Hepatocyte (in vitro differentiated cells): ENCODE data around the gene PCAT6. TPM values are rescaled to one million over a fixed set of nuclear protein-coding genes. Genes with fewer than 3 reads are reported as not detected.

ENCODE experiments used
- DNase-seq: peaks from one replicate; pipeline ENCODE4 v3.0.0-alpha.2; 2016; ENCODE audit warnings: low spot score
- H2AFZ ChIP-seq: fragments of 200-600 bp; sonication (generic); 2 replicates; pipeline ENCODE4 v1.6.0; 2016; ENCODE audit warnings: antibody characterized with exemption, mild to moderate bottlenecking
- H3K27ac ChIP-seq: fragments of 200-600 bp; sonication (generic); 2 replicates; pipeline ENCODE4 v1.5.1; 2016; ENCODE audit warnings: mild to moderate bottlenecking
- H3K27me3 ChIP-seq: fragments of 200-600 bp; sonication (generic); 2 replicates; pipeline ENCODE4 v1.6.1; 2016
- H3K36me3 ChIP-seq: fragments of 200-600 bp; sonication (generic); replicated peaks from 2 replicates; pipeline ENCODE4 v1.5.1; 2016; ENCODE audit warnings: low read depth; ENCODE audit not compliant: insufficient read depth
- H3K4me1 ChIP-seq: fragments of 200-600 bp; sonication (generic); 2 replicates; pipeline ENCODE4 v1.5.1; 2016; ENCODE audit warnings: mild to moderate bottlenecking, moderate library complexity; ENCODE audit not compliant: insufficient read depth
- H3K4me2 ChIP-seq: fragments of 200-600 bp; sonication (generic); 2 replicates; pipeline ENCODE4 v1.6.0; 2016
- H3K4me3 ChIP-seq: fragments of 200-600 bp; sonication (generic); 2 replicates; pipeline ENCODE4 v1.5.1; 2016; ENCODE audit warnings: mild to moderate bottlenecking
- H3K79me2 ChIP-seq: fragments of 200-600 bp; sonication (generic); 2 replicates; pipeline ENCODE4 v1.6.0; 2017; ENCODE audit warnings: mild to moderate bottlenecking
- H3K9me2 ChIP-seq: fragments of 200-600 bp; sonication (generic); replicated peaks from 2 replicates; pipeline ENCODE4 v1.6.0; 2017; ENCODE audit warnings: mild to moderate bottlenecking; ENCODE audit not compliant: insufficient read depth
- H3K9me3 ChIP-seq: fragments of 200-600 bp; sonication (generic); 2 replicates; pipeline ENCODE4 v1.5.1; 2016; ENCODE audit warnings: low read depth, mild to moderate bottlenecking
- H4K20me1 ChIP-seq: fragments of 200-600 bp; sonication (generic); 2 replicates; pipeline ENCODE4 v1.6.0; 2016; ENCODE audit warnings: mild to moderate bottlenecking; ENCODE audit not compliant: insufficient read depth, poor library complexity, severe bottlenecking
- EZH2 ChIP-seq: fragments of 200-600 bp; sonication (generic); IDR thresholded peaks from 2 replicates; pipeline ENCODE4 v1.6.1; 2016; ENCODE audit warnings: antibody characterized with exemption, mild to moderate bottlenecking, borderline replicate concordance
- EZH2phosphoT487 ChIP-seq: fragments of 200-600 bp; sonication (generic); IDR thresholded peaks from one replicate; pipeline ENCODE4 v1.6.1; 2018; ENCODE audit warnings: antibody characterized with exemption, mild to moderate bottlenecking, low read depth, moderate library complexity; ENCODE audit not compliant: unreplicated experiment, severe bottlenecking
- WGBS: methylation state at CpG from one replicate; pipeline ENCODE4 v1.1.6; 2016; ENCODE audit warnings: low lambda C conversion rate; ENCODE audit errors: missing lambda C conversion rate; 5-methylcytosine and 5-hydroxymethylcytosine counted together
- polyA plus RNA-seq: library from polyadenylated mRNA; unstranded; fragments of >200 nt; fragmentation: Nextera tagmentation; extraction: Ambion mirVana; gene quantifications from 2 replicates; pipeline ENCODE4 v1.2.1, GENCODE V29; 2016
- total RNA-seq: library from RNA; depleted of rRNA; stranded (reverse); fragments of >200 nt; gene quantifications from 2 replicates; pipeline ENCODE4 v1.2.3, GENCODE V29; 2014
- TF ChIP-seq, protein P1 (sequence below): fragments of 200-600 bp; sonication (generic); IDR thresholded peaks from 2 replicates; pipeline ENCODE4 v1.5.1; 2016; ENCODE audit warnings: antibody characterized with exemption, mild to moderate bottlenecking; ENCODE audit not compliant: poor library complexity

PCAT6 gene
- total and polyA plus RNA-seq, 2 experiments from 2014 or later = 0.60 to 11.1 TPM

DNA sequence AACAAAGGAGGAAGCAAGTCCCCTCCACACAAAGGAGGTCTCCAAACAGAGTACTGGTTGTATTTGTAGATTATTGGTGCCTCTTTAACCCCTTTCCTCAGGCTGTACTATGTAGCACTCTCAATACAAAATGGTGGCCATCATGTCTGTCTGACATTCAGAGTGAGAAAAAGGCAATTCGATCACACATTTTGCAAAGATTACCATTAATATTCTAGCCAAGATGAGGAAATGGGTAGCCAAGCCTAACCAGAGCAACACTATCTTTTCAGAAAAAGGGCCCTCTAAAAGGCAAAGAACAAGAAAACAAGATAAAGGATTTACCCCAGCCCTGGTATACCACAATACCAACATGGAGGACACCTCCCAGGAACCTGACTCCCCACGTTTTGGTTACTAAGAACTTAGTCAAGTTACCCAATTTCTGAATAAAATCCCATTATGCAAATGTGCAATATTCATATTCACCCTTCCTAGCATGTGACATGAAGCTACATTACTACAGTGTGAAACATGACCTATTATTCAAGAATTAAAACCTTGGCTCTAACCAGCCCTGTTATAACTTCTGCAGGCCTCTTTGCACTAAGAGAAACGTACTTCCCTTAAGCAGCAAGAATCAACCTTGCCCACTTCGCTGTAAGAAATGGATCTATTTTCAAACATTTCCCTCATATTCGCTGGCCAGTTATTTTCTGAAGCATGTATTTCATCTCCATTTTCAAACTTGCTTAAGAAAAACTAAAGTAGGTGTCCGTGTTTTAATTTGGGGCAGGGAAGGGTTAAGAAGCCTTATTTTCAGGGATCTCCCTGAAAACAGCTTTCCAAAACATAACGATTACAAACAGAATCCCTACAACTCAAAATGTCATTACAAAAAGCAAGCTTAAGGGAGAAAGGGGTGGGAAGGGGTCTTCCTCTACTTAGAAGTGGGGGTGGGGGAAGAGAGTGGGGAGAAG, 4.6 kb upstream of the PCAT6 start:
- WGBS = 11% methylated on average over 7 of the region's 7 CpGs
- H4K20me1 ChIP-seq = peaks cover 58% of the 10 kb centered on the region
- H3K4me1 ChIP-seq = peaks cover 35% of the 10 kb centered on the region
- peak overlapping the region; percentile 97 for H3K27ac ChIP-seq
- H3K4me2 ChIP-seq = peak overlapping the region; percentile 86
- H3K27me3 ChIP-seq = no peaks in the 10 kb centered on the region
- H3K4me3 ChIP-seq = peak overlapping the region; percentile 87
- no peak overlapping the region for H2AFZ ChIP-seq
- H3K79me2 ChIP-seq = peaks cover 70% of the 10 kb centered on the region
- DNase-seq = no peak
- TF ChIP-seq EZH2phosphoT487 = no peak
- TF ChIP-seq, protein P1, sequence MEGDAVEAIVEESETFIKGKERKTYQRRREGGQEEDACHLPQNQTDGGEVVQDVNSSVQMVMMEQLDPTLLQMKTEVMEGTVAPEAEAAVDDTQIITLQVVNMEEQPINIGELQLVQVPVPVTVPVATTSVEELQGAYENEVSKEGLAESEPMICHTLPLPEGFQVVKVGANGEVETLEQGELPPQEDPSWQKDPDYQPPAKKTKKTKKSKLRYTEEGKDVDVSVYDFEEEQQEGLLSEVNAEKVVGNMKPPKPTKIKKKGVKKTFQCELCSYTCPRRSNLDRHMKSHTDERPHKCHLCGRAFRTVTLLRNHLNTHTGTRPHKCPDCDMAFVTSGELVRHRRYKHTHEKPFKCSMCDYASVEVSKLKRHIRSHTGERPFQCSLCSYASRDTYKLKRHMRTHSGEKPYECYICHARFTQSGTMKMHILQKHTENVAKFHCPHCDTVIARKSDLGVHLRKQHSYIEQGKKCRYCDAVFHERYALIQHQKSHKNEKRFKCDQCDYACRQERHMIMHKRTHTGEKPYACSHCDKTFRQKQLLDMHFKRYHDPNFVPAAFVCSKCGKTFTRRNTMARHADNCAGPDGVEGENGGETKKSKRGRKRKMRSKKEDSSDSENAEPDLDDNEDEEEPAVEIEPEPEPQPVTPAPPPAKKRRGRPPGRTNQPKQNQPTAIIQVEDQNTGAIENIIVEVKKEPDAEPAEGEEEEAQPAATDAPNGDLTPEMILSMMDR = no peak
- TF ChIP-seq EZH2 = no peak
- no peaks in the 10 kb centered on the region for H3K9me2 ChIP-seq
- H3K36me3 ChIP-seq = no peaks in the 10 kb centered on the region
- H3K9me3 ChIP-seq = no peaks in the 10 kb centered on the region

DNA sequence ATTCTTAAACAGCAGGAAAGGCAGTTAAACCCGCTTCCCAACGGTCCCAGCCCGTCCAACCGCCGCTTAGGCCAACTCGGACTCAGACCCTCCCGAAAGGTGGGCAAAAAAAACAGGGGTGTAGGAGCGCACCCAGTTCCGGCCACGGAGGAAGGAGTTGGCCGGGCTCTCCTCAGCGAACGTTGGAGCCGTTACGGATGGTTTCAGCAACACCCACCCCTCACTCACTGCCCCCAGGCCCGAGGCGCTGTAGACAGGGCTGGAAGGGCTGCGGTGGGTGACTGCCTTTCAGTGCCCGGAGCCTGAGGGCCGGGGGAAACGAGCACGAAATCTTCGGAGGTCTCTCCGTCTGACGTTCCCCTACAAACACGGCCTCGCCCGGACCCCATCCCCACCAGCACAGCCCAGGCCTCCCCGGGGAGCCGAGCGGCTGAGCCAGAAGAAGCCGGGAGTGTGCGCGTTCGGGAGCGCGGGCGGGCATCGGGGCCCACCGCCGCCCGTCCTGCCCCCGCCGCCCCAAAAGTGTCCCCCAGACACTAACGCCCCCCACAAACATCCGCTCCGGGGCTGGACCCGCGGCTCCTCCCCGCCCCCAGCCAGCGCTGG, 3.8 kb upstream of the PCAT6 start:
- H3K9me3 ChIP-seq = no peaks in the 10 kb centered on the region
- H3K79me2 ChIP-seq = peaks cover 62% of the 10 kb centered on the region
- H3K4me2 ChIP-seq = peak overlapping the region; percentile 86
- no peaks in the 10 kb centered on the region for H3K9me2 ChIP-seq
- H4K20me1 ChIP-seq = peaks cover 51% of the 10 kb centered on the region
- peaks cover 42% of the 10 kb centered on the region for H3K4me1 ChIP-seq
- 2% methylated on average over 36 of the region's 51 CpGs for WGBS
- peak overlapping the region; percentile 87 for H3K4me3 ChIP-seq
- H3K36me3 ChIP-seq = no peaks in the 10 kb centered on the region
- TF ChIP-seq EZH2phosphoT487 = no peak
- no peak for TF ChIP-seq EZH2
- TF ChIP-seq, protein P1 = no peak
- H3K27me3 ChIP-seq = no peaks in the 10 kb centered on the region
- DNase-seq = peak; percentile 38
- H3K27ac ChIP-seq = peak overlapping the region; percentile 97
- peak overlapping the region; percentile 26 for H2AFZ ChIP-seq

DNA sequence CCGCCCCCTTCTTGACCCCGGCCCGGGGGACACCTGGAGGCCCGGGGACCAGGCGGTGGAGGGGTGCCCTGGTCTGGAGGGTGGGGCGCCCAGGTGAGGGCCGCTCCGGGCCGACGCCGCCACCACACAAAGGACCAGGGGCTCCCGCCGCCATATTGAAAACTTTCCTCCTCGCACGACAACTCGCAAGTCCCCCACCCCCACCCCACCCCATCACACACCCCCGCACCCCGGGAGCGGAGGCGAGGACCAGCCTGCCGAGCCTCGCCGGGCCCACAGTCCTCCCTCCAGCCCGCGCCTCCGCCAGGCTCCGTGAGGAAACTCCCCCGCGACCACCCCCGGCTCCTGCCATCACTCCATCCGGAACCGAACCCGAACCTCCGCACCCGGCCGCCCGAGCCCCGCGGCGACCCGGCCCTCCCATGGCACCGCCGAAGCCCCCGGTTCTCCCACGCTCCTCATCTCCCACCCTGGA, 3.3 kb upstream of the PCAT6 start:
- Histone ChIP-seq H4K20me1 (peaks cover 45% of the 10 kb centered on the region), H3K79me2 (peaks cover 57% of the 10 kb centered on the region), H3K4me2 (peak overlapping the region; percentile 86), H3K36me3 (no peaks in the 10 kb centered on the region), H3K27me3 (no peaks in the 10 kb centered on the region), H3K9me2 (no peaks in the 10 kb centered on the region), H3K4me3 (peak overlapping the region; percentile 87), H2AFZ (peak overlapping the region; percentile 58), H3K27ac (peak overlapping the region; percentile 97), H3K9me3 (no peaks in the 10 kb centered on the region), H3K4me1 (peaks cover 48% of the 10 kb centered on the region)
- peak; percentile 83 for DNase-seq
- TF ChIP-seq EZH2phosphoT487 (no peak), EZH2 (no peak)
- TF ChIP-seq, protein P1 = no peak
- 3% methylated on average over 13 of the region's 45 CpGs for WGBS
